HG03354 (cell line): ENCODE results near the gene ZNF211.
A peak's percentile ranks its signal among the peaks of the same experiment; 100 is the strongest.

Source experiments
- ATAC-seq: cut with Tn5 transposase; IDR thresholded peaks from one replicate; pipeline ENCODE4 v1.9.1; 2021; ENCODE audit warnings: mild to moderate bottlenecking; ENCODE audit not compliant: unreplicated experiment, poor library complexity, severe bottlenecking

Gene ZNF211

GRCh38 chr19:57632987-57633831 lies at the start of gene ZNF211:
TSS of gene ZNF211 (plus strand) at chr19:57633168. CDS start at chr19:57633347, 179 bp downstream.
- peak; percentile 99 for ATAC-seq

GRCh38 chr19:57583521-57584416 lies 49.2 kb upstream of the ZNF211 start, which contains the start of gene ZIK1:
TSS of gene ZIK1 (plus strand) at chr19:57584145. CDS start at chr19:57584357, 212 bp downstream.
- ATAC-seq: peak; percentile 93

- no peak for ATAC-seq
These were observed 45.4 kb upstream of the ZNF211 start for GRCh38 chr19:57587529-57587928.

- peak; percentile 20 for ATAC-seq
These were observed 33.6 kb upstream of the ZNF211 start for GRCh38 chr19:57599377-57599760.

GRCh38 chr19:57599761-57600383 lies 33.1 kb upstream of the ZNF211 start, which contains the start of gene ZNF530:
TSS of gene ZNF530 (plus strand) at chr19:57599885. CDS start at chr19:57604346, 4,461 bp downstream.
- peak; percentile 94 for ATAC-seq

- no peak for ATAC-seq
These were observed 26.0 kb upstream of the ZNF211 start for GRCh38 chr19:57606931-57607330.

GRCh38 chr19:57611113-57611512 lies 21.9 kb upstream of the ZNF211 start:
- no peak for ATAC-seq

- ATAC-seq: peak; percentile 99
These were observed 18.8 kb upstream of the ZNF211 start, which contains the start of gene ZNF134 for GRCh38 chr19:57613941-57614743. TSS of gene ZNF134 (plus strand) at chr19:57614242. CDS start at chr19:57619469, 5,227 bp downstream.

- no peak for ATAC-seq
These were observed 17.6 kb upstream of the ZNF211 start for GRCh38 chr19:57615346-57615745.

GRCh38 chr19:57620673-57621348 lies 12.2 kb upstream of the ZNF211 start:
- no peak for ATAC-seq

- no peak for ATAC-seq
These were observed 9.9 kb upstream of the ZNF211 start for GRCh38 chr19:57623091-57623490.

- ATAC-seq: no peak
These were observed 814 bp downstream of the ZNF211 start for GRCh38 chr19:57633832-57634131.

- no peak for ATAC-seq
These were observed 4.4 kb downstream of the ZNF211 start for GRCh38 chr19:57637379-57637778.

- no peak for ATAC-seq
These were observed 8.8 kb downstream of the ZNF211 start for GRCh38 chr19:57641715-57642234.

- ATAC-seq: no peak
These were observed 9.6 kb downstream of the ZNF211 start for GRCh38 chr19:57642396-57643046.

- ATAC-seq: no peak
These were observed 10.8 kb downstream of the ZNF211 start for GRCh38 chr19:57643734-57644133.

- no peak for ATAC-seq
These were observed 15.5 kb downstream of the ZNF211 start for GRCh38 chr19:57648331-57649003.

GRCh38 chr19:57651654-57651996 lies 18.7 kb downstream of the ZNF211 start:
- no peak for ATAC-seq
